Vagina (tissue), 2 donors: ENCODE measurements around the gene C16orf89.

ENCODE experiments used
- POLR2A ChIP-seq, 2 donors: fragments of 450-650 bp; IDR thresholded peaks; one replicate each; pipeline ENCODE4 v1.6.1; 2017; ENCODE audit warnings: antibody characterized with exemption in 2 of 2, mild to moderate bottlenecking in 2 of 2, moderate library complexity in 2 of 2
- POLR2AphosphoS5 ChIP-seq, 2 donors: sonication (generic); formaldehyde crosslinking; IDR thresholded peaks; one replicate each; pipeline ENCODE4 v1.9.0; 2017; ENCODE audit warnings: antibody characterized with exemption in 2 of 2, mild to moderate bottlenecking in 2 of 2, low read depth in 1 of 2; ENCODE audit not compliant: insufficient read depth in 1 of 2
- TF ChIP-seq, protein P1 (sequence below), 3 experiments: fragments of 450-650 bp in 2 of 3; fragments of 200-600 bp in 1 of 3; sonication (generic) in 1 of 3; IDR thresholded peaks; one replicate each; pipeline ENCODE4 v1.5.1; 2017 to 2019; ENCODE audit warnings: antibody characterized with exemption in 3 of 3, mild to moderate bottlenecking in 2 of 3, moderate library complexity in 2 of 3

DNA sequence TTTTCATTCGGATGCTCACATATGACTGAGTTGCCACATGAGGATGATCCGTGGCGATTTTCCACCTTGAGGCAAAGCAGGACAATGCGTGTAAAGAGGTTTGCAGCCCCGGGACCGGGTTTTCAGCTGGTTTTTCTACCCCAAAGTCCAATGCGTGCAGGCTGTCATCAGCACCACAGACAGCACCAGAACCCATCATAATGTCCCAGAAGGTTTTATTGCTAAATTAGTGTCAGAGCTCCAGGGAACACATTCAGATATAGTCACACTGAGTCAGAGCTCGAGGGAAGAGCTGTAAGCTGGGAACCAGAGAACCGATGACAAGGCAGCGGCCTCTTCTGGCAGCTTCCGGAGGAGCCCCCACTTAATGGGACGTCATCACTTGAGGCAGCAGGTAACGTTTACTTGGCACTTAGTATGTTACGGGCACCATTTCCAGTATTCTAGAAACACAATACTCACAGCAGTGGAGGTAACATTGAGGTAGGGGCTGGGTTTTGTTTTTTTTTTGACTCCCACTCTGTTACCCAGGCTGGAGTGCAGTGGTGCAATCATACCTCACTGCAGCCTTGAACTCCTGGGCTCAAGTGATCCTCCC is 23.1 kb downstream of the C16orf89 start:
- TF ChIP-seq, protein P1, sequence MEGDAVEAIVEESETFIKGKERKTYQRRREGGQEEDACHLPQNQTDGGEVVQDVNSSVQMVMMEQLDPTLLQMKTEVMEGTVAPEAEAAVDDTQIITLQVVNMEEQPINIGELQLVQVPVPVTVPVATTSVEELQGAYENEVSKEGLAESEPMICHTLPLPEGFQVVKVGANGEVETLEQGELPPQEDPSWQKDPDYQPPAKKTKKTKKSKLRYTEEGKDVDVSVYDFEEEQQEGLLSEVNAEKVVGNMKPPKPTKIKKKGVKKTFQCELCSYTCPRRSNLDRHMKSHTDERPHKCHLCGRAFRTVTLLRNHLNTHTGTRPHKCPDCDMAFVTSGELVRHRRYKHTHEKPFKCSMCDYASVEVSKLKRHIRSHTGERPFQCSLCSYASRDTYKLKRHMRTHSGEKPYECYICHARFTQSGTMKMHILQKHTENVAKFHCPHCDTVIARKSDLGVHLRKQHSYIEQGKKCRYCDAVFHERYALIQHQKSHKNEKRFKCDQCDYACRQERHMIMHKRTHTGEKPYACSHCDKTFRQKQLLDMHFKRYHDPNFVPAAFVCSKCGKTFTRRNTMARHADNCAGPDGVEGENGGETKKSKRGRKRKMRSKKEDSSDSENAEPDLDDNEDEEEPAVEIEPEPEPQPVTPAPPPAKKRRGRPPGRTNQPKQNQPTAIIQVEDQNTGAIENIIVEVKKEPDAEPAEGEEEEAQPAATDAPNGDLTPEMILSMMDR (IDR thresholded peaks at IDR 0.05), result no peak
- TF ChIP-seq POLR2A (IDR thresholded peaks at IDR 0.05), result no peak
- TF ChIP-seq POLR2AphosphoS5 (IDR thresholded peaks at IDR 0.05; ENCODE audit: insufficient read depth in 1 of 2, low read depth in 1 of 2), result no peak
